GM12864 (cell line): ENCODE measurements around the gene CELF2.
A peak's percentile ranks its signal among the peaks of the same experiment; 100 is the strongest.

Source experiments
- DNase-seq: peaks from one replicate; pipeline ENCODE4 v3.0.0-alpha.2; 2011; ENCODE audit warnings: low read depth
- H3K4me3 ChIP-seq: 2 replicates; pipeline ENCODE4 v1.5.1; 2011; ENCODE audit warnings: mild to moderate bottlenecking, low read depth, low read length, control low read depth
- CTCF ChIP-seq: IDR thresholded peaks from 2 replicates; pipeline ENCODE4 v1.5.1; 2011; ENCODE audit warnings: low read depth, mild to moderate bottlenecking, moderate library complexity, low read length, control low read depth, inconsistent platforms; ENCODE audit errors: missing control alignments

CELF2 gene

DNA sequence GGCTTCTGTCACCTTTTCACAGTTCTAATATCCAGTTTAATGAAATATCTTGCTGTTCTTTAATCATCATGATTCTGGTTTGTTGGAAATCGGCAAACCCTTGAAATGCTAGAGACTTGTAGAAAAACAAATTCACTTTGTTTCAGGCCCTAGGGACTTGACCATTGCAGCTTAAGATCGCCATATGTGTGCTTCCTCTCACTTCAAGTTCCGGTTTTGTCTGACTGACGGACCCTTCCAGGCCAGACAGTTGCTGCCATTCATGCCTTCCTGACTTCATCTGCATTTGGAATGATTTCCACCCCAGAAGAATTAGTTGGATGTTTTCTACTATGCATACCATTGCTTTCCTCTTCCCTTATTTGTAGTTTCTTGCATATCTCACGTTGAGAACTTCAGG, 125.6 kb downstream of the CELF2 start:
- no peak for DNase-seq
- TF ChIP-seq CTCF = no peak
- H3K4me3 ChIP-seq = no peak overlapping the region

DNA sequence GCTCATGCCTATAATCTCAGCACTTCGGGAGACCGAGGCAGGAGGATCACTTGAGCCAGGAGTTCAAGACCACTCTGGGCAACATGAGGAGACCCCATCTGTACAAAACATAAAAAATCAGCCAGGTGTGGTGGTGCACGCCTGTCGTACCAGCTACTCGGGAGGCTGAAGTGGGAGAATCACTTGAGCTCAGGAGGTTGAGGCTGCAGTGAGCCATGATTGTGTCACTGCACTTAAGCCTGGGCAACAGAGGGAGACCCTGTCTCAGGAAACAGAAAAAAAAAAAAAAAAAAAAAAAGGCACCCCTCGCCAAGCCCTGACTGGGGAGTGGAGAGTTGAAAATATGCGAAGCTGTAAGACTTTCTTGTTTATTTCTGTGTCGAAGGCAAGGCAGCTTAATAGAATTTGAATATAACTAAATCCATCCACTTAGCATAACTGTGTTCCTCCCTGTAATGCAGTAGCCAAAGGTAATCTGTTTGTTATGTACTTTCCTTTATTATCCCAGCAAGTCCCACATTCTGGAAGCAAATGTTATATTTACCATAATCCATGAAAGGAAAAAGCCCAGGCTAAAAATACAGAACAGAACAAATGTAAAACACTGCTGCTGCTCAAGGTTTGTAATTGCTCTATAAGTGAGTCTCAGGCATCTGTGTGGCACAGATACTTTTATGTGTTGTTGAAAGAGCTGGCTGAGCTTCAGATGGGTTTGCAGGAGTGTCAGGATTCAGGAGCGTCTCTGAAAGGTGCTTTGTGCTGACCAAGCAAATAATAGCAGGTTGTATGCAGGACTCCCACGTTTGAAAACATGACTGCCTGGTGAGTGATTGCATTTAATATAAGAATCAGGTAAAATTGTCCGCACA, 127.2 kb downstream of the CELF2 start:
- no peak for TF ChIP-seq CTCF
- H3K4me3 ChIP-seq = no peak overlapping the region; the same call in 1 of the 2 replicates
- DNase-seq = no peak

DNA sequence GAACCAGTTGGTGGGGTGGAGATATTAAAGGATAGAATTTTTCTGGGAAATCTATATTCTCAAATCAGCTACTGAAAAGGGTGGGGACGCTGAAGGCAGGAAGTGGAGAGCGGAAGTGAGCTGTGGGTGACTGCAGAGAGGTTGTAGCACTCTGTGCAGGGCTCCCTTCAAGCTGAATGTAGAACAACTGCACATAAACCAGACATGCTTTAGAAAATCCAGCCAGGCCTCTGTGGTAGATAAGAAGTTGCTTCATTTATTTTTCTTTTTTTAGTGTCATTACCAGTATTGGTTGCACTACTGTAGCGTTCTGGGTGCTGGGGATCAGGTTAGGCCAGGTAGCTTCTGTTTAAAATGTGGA, 127.8 kb downstream of the CELF2 start:
- no peak overlapping the region; the same call in 1 of the 2 replicates for H3K4me3 ChIP-seq
- DNase-seq = peak; percentile 74

DNA sequence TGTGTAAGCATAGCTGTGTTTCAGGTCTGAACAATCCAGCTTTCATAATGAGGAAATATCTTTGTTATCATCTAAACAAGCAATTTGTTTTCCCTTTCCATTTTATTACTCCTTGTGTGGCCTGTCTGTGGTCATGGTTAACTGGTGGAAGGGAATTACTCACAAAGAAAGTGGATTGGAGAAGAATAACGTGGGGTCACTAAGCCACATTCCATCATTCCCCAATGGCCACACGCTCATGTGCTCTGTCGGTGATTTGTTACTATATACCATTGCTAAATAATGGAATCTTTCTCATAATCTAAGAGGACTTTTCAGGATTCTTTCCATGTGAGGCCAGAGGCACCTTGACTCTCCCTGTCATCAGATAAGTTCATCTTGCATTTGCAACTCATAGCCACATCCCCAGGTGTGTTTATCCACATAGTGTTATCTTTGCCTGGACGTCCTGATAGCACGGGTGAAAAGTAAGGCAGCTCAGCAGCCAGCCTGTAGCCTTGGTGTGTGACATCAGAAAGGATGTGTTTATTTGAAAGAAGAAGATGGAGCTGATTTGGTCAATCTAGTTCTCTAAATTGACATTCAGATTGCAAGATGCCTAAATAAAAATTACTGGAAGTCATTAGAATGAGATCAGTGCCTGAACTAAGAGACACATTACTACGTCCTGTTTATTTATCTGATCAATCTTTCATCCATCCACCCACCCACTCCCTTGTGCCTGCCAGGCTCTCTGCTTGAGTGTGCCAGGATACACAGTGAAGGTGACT, 128.9 kb downstream of the CELF2 start:
- H3K4me3 ChIP-seq = no peak overlapping the region
- no peak for DNase-seq
- TF ChIP-seq CTCF = no peak

More for the DNA sequence above, 127.8 kb downstream of the CELF2 start:
- no peak for TF ChIP-seq CTCF

DNA sequence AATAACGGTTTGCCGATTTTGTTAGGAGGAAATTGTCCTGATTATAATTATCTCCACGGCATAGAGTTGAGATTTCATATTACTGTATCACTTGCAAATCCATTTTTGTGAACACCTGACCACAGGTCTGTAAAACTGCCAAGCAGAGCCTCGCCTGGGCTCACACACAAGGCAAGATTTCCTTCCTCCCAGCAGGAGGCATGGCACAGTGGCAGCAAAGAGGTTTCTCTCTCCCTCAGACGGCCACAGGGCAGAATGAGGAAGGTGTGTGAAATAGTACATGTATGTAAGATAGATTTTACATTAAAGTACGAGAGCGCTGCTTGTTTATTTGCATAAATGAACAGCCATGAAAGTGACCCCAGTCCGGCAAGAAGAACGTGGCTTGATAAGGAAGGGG, 130.1 kb downstream of the CELF2 start:
- H3K4me3 ChIP-seq = no peak overlapping the region
- DNase-seq = no peak
- no peak for TF ChIP-seq CTCF

DNA sequence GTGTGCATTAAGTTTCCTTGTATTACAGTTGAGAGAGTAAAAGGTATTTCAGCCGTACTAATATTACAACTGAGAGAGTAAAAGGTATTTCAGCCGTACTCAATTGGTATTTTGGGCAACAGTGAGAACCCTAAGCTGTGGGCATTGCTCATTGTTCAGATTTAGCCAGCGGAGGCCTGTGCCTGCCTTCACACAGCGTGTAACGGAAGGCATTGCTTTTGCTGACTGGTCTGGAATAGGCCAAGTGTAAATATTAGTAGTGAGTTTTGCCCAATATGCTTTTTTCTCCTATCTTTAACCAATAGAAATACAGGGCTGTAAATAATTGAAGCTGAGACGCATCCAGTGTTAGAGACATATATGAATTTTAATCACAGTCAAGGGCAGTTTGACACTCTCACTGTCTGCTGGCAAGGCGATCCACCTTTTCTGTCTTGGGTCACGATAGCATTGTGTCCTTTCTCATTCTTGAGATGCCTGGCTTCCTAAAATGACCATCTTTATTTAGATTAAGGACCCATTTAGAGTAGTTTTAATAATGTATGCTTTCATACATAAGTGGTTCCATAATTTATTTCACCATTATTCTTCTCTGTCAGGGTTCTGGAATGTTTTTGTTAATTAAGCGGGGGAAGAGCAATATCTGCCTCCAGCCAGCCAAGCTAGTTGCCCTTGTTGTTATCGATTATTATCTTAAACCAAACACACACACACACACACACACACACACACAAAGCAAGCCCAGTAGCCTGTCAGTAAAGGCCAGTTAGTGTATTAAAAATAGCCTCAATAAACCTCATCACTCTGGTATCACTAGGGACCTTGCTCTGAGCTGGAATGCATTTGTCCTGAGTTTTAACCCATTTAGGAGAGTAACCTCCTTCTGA, 130.7 kb downstream of the CELF2 start:
- no peak for DNase-seq
- no peak for TF ChIP-seq CTCF
- no peak overlapping the region for H3K4me3 ChIP-seq
